Measurements from ENCODE around the gene CHD6. TPM values are rescaled to one million over a fixed set of nuclear protein-coding genes. Genes with fewer than 3 reads are reported as not detected.

The CHD6 gene
- total RNA-seq, 1 experiment from 2014 or later: 27.2 TPM

DNA sequence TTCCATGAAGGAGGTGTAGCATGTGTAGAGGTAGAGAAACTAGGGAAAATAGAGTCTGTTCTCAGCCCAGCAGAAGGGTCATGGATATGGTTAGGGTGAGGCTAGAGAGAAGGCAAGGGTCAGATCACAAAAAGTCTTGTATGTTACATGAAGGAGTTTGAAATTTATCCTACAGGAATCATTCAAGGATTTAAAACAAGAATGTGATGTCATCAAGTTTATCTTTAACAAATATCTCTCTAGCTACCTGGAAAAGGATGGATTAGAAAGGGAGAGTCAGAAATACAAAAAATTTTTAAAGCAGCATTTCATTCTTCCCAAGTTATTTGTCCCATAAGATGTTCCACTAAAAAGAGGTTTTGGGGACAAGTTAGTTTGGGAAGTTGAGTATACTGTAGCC lies 4.4 kb upstream of the CHD6 start:
- H3K27me3 Mint-ChIP-seq (ENCODE audit: insufficient read depth, unreplicated experiment): no peaks in the 10 kb centered on the region
- no peak overlapping the region for H3K4me3 Mint-ChIP-seq (ENCODE audit: unreplicated experiment)
- H3K9me3 Mint-ChIP-seq (ENCODE audit: unreplicated experiment): no peaks in the 10 kb centered on the region
- no peak for DNase-seq (ENCODE audit: unreplicated experiment)
- H3K27ac Mint-ChIP-seq (ENCODE audit: low read depth, unreplicated experiment): no peak overlapping the region
- H3K4me1 Mint-ChIP-seq (ENCODE audit: insufficient read depth, unreplicated experiment): no peaks in the 10 kb centered on the region
- no peaks in the 10 kb centered on the region for H3K36me3 Mint-ChIP-seq (ENCODE audit: insufficient read depth, unreplicated experiment)
- no TSS peak for BruUV-seq (replicated peaks)
- CTCF ChIA-PET: interaction anchor here (1.5 kb wide), 1 partner anchor 41 kb away, joined by 4 read pairs; no protein-coding TSS in a partner anchor
- TF ChIP-seq, protein P1, sequence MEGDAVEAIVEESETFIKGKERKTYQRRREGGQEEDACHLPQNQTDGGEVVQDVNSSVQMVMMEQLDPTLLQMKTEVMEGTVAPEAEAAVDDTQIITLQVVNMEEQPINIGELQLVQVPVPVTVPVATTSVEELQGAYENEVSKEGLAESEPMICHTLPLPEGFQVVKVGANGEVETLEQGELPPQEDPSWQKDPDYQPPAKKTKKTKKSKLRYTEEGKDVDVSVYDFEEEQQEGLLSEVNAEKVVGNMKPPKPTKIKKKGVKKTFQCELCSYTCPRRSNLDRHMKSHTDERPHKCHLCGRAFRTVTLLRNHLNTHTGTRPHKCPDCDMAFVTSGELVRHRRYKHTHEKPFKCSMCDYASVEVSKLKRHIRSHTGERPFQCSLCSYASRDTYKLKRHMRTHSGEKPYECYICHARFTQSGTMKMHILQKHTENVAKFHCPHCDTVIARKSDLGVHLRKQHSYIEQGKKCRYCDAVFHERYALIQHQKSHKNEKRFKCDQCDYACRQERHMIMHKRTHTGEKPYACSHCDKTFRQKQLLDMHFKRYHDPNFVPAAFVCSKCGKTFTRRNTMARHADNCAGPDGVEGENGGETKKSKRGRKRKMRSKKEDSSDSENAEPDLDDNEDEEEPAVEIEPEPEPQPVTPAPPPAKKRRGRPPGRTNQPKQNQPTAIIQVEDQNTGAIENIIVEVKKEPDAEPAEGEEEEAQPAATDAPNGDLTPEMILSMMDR (IDR thresholded peaks at IDR 0.05; ENCODE audit: unreplicated experiment): no peak
- POLR2A ChIA-PET: interaction anchor here (0.6 kb wide), 1 partner anchor 70 kb away, joined by 3 read pairs; no protein-coding TSS in a partner anchor
- intact Hi-C loops (cut with micrococcal nuclease): no loop called here

DNA sequence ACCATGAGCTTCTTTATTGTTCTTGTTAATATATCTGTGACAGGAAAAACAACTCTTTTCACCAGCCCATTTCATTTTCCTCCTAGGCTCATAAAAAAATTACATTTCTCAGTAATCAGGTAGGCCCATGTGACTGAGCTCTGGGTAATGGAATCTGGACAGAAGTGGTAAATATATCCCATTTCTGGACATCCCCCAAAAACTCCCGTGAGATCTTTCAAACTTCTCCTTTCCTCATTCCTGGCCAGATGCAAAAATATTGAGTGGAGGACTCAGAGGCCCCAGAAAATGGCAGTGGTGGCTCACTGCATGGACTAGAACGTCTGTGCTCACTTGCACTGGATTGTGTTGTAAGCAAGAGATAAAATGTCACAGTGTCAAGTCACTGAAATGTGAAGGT lies 3.8 kb upstream of the CHD6 start:
- TF ChIP-seq, protein P1 (IDR thresholded peaks at IDR 0.05; ENCODE audit: unreplicated experiment): no peak
- H3K4me1 Mint-ChIP-seq (ENCODE audit: insufficient read depth, unreplicated experiment): peaks cover 4% of the 10 kb centered on the region
- CTCF ChIA-PET: interaction anchor here (0.6 to 1.5 kb wide), 3 partner anchors 41 to 1044 kb away, joined by 3 to 4 read pairs (median 4); no protein-coding TSS in a partner anchor
- no peak overlapping the region for H3K27ac Mint-ChIP-seq (ENCODE audit: low read depth, unreplicated experiment)
- H3K36me3 Mint-ChIP-seq (ENCODE audit: insufficient read depth, unreplicated experiment): no peaks in the 10 kb centered on the region
- no peaks in the 10 kb centered on the region for H3K9me3 Mint-ChIP-seq (ENCODE audit: unreplicated experiment)
- intact Hi-C loops (cut with micrococcal nuclease): no loop called here
- POLR2A ChIA-PET: interaction anchor here (0.6 kb wide), 1 partner anchor 70 kb away, joined by 3 read pairs; no protein-coding TSS in a partner anchor
- H3K27me3 Mint-ChIP-seq (ENCODE audit: insufficient read depth, unreplicated experiment): no peaks in the 10 kb centered on the region
- no peak overlapping the region for H3K4me3 Mint-ChIP-seq (ENCODE audit: unreplicated experiment)
- DNase-seq (ENCODE audit: unreplicated experiment): no peak
- BruUV-seq (replicated peaks): no TSS peak

DNA sequence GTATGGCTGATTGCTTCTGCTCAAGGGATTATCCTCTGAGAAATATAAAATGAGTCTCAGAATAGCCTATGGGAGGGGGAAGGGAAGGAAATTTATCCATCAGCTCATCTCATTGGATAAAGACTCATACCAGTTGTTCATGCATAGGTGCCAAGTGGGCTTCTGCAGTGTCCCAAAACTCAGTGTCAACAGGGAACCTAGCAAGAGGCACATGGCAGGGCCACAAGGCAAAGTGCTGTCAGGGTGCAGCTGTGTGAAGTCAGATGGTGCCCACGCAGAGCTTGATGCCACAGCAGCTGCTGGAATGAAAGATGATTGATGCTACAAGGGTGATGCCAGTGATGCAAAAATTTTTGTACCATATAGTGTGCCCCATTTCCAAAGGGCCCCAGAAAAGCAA lies 3.2 kb upstream of the CHD6 start:
- CTCF ChIA-PET: interaction anchor here (0.6 to 1.5 kb wide), 3 partner anchors 42 to 1044 kb away, joined by 3 to 4 read pairs (median 4); no protein-coding TSS in a partner anchor
- Mint-ChIP-seq H3K4me3 (ENCODE audit: unreplicated experiment) (no peak overlapping the region), H3K27ac (ENCODE audit: low read depth, unreplicated experiment) (no peak overlapping the region), H3K36me3 (ENCODE audit: insufficient read depth, unreplicated experiment) (no peaks in the 10 kb centered on the region), H3K27me3 (ENCODE audit: insufficient read depth, unreplicated experiment) (no peaks in the 10 kb centered on the region), H3K4me1 (ENCODE audit: insufficient read depth, unreplicated experiment) (peaks cover 10% of the 10 kb centered on the region), H3K9me3 (ENCODE audit: unreplicated experiment) (no peaks in the 10 kb centered on the region)
- intact Hi-C loops (cut with micrococcal nuclease): no loop called here
- BruUV-seq (replicated peaks): no TSS peak
- no peak for DNase-seq (ENCODE audit: unreplicated experiment)
- TF ChIP-seq, protein P1 (IDR thresholded peaks at IDR 0.05; ENCODE audit: unreplicated experiment): no peak
- POLR2A ChIA-PET: no interaction called here

DNA sequence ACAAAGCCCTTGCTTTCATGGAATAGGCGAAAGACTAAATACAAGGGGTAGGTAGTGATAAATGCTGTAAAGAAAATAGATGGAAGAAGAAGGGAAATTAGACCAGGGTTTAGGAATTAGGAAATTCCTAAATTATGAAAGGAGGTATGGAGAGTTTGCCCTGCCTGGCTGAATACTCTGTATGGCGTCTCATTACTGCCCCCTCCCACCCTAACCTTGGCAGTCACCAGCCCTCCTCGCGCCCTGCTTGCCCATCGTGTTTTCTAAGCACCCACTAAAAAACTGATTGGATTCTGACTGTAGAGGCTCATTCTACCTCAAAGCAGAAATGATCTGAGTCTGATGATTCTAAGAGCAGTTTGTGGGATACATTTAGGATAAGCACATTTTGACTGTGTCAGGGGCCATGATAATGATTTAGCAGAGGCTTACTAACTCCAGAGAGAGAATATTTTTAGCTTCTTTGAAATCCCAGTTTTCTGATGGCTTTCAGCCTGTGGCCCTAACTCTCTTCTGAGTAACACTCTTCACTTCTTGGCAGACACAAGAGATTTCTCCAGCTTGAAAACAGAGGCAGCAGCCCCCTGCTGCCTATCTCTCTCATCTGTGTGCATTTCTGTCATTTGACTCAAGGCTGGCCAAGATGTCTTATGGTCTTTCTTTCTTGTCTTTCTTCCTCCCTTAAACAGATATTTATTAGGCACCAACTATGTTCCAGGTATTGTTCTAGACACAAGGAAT lies 1.4 kb upstream of the CHD6 start:
- TF ChIP-seq, protein P1 (IDR thresholded peaks at IDR 0.05; ENCODE audit: unreplicated experiment): no peak
- no peaks in the 10 kb centered on the region for H3K9me3 Mint-ChIP-seq (ENCODE audit: unreplicated experiment)
- peaks cover 25% of the 10 kb centered on the region for H3K4me1 Mint-ChIP-seq (ENCODE audit: insufficient read depth, unreplicated experiment)
- H3K27me3 Mint-ChIP-seq (ENCODE audit: insufficient read depth, unreplicated experiment): no peaks in the 10 kb centered on the region
- intact Hi-C loops (cut with micrococcal nuclease): loop anchor here (10.0 kb wide), 1 partner anchor 95 kb away; no protein-coding TSS in a partner anchor
- ChIA-PET POLR2A (interaction anchor here (0.6 to 1.4 kb wide), 4 partner anchors 14 to 73 kb away, joined by 4 to 5 read pairs (median 4); no protein-coding TSS in a partner anchor), CTCF (interaction anchor here (0.7 to 1.2 kb wide), 3 partner anchors 9 to 144 kb away, joined by 3 to 10 read pairs (median 3); no protein-coding TSS in a partner anchor)
- no peak for DNase-seq (ENCODE audit: unreplicated experiment)
- H3K36me3 Mint-ChIP-seq (ENCODE audit: insufficient read depth, unreplicated experiment): no peaks in the 10 kb centered on the region
- BruUV-seq (replicated peaks): no TSS peak
- no peak overlapping the region for H3K27ac Mint-ChIP-seq (ENCODE audit: low read depth, unreplicated experiment)
- peak overlapping the region; percentile 87 for H3K4me3 Mint-ChIP-seq (ENCODE audit: unreplicated experiment)

All from MCF 10A (cell line).